ENCODE data around the gene ZNF354C. TPM values are rescaled to one million over a fixed set of nuclear protein-coding genes. Genes with fewer than 3 reads are reported as not detected.

The ZNF354C gene
- total and polyA plus RNA-seq, 2 of the 4 experiments (the other 2 are of a cell fraction) = 1.9 to 5.6 TPM

DNA sequence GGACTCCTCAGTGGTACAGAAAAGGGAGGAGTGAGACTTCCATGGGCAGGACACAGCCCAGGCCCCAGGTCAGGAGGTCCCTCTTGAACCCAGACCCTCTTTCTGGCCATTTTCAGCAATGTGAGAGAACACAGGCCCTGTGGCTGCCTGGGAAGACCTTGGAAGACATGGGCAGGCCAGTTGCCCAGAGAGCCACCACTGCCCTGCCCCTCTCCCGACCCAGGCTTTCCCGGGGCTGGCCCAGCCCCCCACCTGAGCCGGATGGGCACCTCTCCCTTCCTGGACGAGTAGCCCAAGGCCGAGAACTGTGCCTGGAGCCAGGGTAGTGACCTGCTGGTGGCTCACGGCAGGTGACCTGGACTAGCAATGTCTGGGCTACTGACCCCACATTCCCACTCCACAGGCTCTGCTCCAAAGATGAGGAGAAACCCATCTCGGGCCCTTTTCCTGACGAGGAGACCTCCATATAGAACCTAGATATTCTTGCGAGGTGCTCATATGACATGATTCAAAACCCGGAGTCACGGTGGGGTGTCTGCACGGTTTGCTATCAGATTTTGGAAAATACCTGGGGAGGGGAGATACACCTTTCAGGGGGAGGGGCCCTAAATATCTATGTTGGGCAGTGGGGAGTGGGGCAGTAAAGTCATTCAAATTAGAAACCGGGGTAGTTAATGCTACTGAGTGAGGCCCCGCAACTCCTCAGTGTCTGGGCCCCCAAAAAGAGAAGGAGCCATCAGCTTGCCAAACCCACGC, 59.4 kb downstream of the ZNF354C start:
- CTCF ChIA-PET = no interaction called here
- Histone ChIP-seq H2AFZ (replicated peaks; ENCODE audit: low read length, poor library complexity) (no peak overlapping the region), H3K27me3 (ENCODE audit: control insufficient read depth, insufficient read depth, low read length) (no peaks in the 10 kb centered on the region), H3K56ac (ENCODE audit: extremely low read depth, insufficient read depth, low read length) (no peak overlapping the region), H2BK120ac (ENCODE audit: low read depth, low read length) (no peak overlapping the region), H3K4me3 (ENCODE audit: insufficient read depth, low read depth, low read length) (no peak overlapping the region), H3K36me3 (ENCODE audit: control insufficient read depth, insufficient read depth, low read length) (peaks cover 15% of the 10 kb centered on the region; the same call in 1 of the 2 replicates), H2AK5ac (ENCODE audit: low read depth, low read length) (no peak overlapping the region), H4K5ac (ENCODE audit: low read depth, low read length) (no peak overlapping the region), H3K4me1 (ENCODE audit: control insufficient read depth, insufficient read depth, low read length) (no peaks in the 10 kb centered on the region), H4K20me1 (ENCODE audit: insufficient read depth, low read length) (no peaks in the 10 kb centered on the region), H2AK9ac (replicated peaks; ENCODE audit: low read depth, low read length, poor library complexity) (no peak overlapping the region), H3K9me1 (ENCODE audit: insufficient read depth, low read length) (no peaks in the 10 kb centered on the region), H3K27ac (ENCODE audit: insufficient read depth, low read length) (no peak overlapping the region), H3K14ac (replicated peaks; ENCODE audit: low read depth, low read length) (no peak overlapping the region), H2BK5ac (ENCODE audit: low read depth, low read length, poor library complexity, severe bottlenecking) (no peak overlapping the region), H3K4me2 (ENCODE audit: low read depth, low read length) (no peak overlapping the region), H2BK15ac (ENCODE audit: low read depth, low read length) (no peak overlapping the region), H3K9ac (ENCODE audit: low read depth, low read length) (no peak overlapping the region), H2BK20ac (ENCODE audit: low read depth, low read length) (no peak overlapping the region), H3K79me1 (ENCODE audit: low read depth in 1 of 2, low read length in 2 of 2) (no peaks in the 10 kb centered on the region), H4K91ac (ENCODE audit: insufficient read depth, low read depth, low read length) (no peak overlapping the region), H4K8ac (ENCODE audit: low read depth in 2 of 2, low read length in 2 of 2) (no peak overlapping the region), H3K4ac (ENCODE audit: low read depth, low read length) (no peak overlapping the region), H3K9me3 (ENCODE audit: control insufficient read depth, insufficient read depth, low read length) (peaks cover 11% of the 10 kb centered on the region; the same call in 1 of the 2 replicates), H3K18ac (ENCODE audit: low read depth, low read length) (no peak overlapping the region), H3K23ac (ENCODE audit: low read depth, low read length) (no peak overlapping the region)
- POLR2A ChIA-PET (ENCODE audit: unreplicated experiment) = no interaction called here
- intact Hi-C loops (cut with micrococcal nuclease) = no loop called here
- DNase-seq (no peak), ATAC-seq (ENCODE audit: low read depth) (no peak)
- in situ Hi-C loops (cut with MboI; ENCODE audit: low sequenced_read_pairs) = no loop called here
- dilution Hi-C loops (cut with HindIII; ENCODE audit: low sequenced_read_pairs, unreplicated experiment) = no loop called here
- no peak for TF ChIP-seq MXI1 (IDR thresholded peaks at IDR 0.05; ENCODE audit: borderline replicate concordance, low read depth, low read length)
- TF ChIP-seq MAFK (IDR thresholded peaks at IDR 0.05; ENCODE audit: low read depth, low read length) = no peak
- no peak for TF ChIP-seq BHLHE40 (IDR thresholded peaks at IDR 0.05; ENCODE audit: low read depth, low read length)
- TF ChIP-seq, protein P1, sequence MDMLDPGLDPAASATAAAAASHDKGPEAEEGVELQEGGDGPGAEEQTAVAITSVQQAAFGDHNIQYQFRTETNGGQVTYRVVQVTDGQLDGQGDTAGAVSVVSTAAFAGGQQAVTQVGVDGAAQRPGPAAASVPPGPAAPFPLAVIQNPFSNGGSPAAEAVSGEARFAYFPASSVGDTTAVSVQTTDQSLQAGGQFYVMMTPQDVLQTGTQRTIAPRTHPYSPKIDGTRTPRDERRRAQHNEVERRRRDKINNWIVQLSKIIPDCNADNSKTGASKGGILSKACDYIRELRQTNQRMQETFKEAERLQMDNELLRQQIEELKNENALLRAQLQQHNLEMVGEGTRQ (IDR thresholded peaks at IDR 0.05; ENCODE audit: low read depth, low read length) = no peak
- TF ChIP-seq NFE2L2 (IDR thresholded peaks at IDR 0.05; ENCODE audit: low read depth, low read length) = no peak
- no peak for TF ChIP-seq FOS (IDR thresholded peaks at IDR 0.05; ENCODE audit: low read depth, low read length)
- TF ChIP-seq SMC3 (IDR thresholded peaks at IDR 0.05; ENCODE audit: low read depth, low read length) = no peak
- 96% methylated on average over 10 of the region's 15 CpGs; no CpG with 5 or more reads in 1 of the 2 experiments for WGBS, 2 experiments (ENCODE audit: extremely low coverage in 2 of 2, insufficient read length in 1 of 2)
- BruUV-seq (replicated peaks) = no TSS peak
